GM21526 (cell line): ENCODE results near the gene LRRC3.
"Not testable (repeated sequence)": the region's sequence is repeated elsewhere in the genome, so short reads cannot be mapped to it uniquely, and the experiment has no call there.

Experiments
- ATAC-seq: cut with Tn5 transposase; IDR thresholded peaks from one replicate; pipeline ENCODE4 v1.9.1; 2021; ENCODE audit warnings: moderate library complexity; ENCODE audit not compliant: unreplicated experiment, low FRiP score

LRRC3 gene

GRCh38 chr21:44454747-44455523, at the start of gene LRRC3:
Gene LRRC3, plus strand, starts transcription at chr21:44455510. Its CDS starts 1,135 bp downstream, at chr21:44456645.
- ATAC-seq = no peak

GRCh38 chr21:44405948-44406872, 49.1 kb upstream of the LRRC3 start:
- no peak for ATAC-seq

GRCh38 chr21:44406953-44407352, 48.4 kb upstream of the LRRC3 start:
- no peak for ATAC-seq

- ATAC-seq = no peak
Measured at GRCh38 chr21:44407493-44407892, 47.8 kb upstream of the LRRC3 start.

- ATAC-seq = no peak
Measured at GRCh38 chr21:44408226-44408625, 47.1 kb upstream of the LRRC3 start.

- ATAC-seq = no peak
Measured at GRCh38 chr21:44413566-44414290, 41.6 kb upstream of the LRRC3 start.

- ATAC-seq = no peak
Measured at GRCh38 chr21:44414291-44415072, 40.8 kb upstream of the LRRC3 start.

- ATAC-seq = no peak
Measured at GRCh38 chr21:44415073-44416025, 40.0 kb upstream of the LRRC3 start.

- no peak for ATAC-seq
Measured at GRCh38 chr21:44416193-44416592, 39.1 kb upstream of the LRRC3 start.

GRCh38 chr21:44417621-44418107, 37.6 kb upstream of the LRRC3 start:
- ATAC-seq = not testable (repeated sequence)

- ATAC-seq = no peak
Measured at GRCh38 chr21:44418108-44418875, 37.0 kb upstream of the LRRC3 start.

GRCh38 chr21:44418876-44419230, 36.5 kb upstream of the LRRC3 start:
- no peak for ATAC-seq

- ATAC-seq = no peak
Measured at GRCh38 chr21:44419679-44420078, 35.6 kb upstream of the LRRC3 start.

GRCh38 chr21:44420416-44421205, 34.7 kb upstream of the LRRC3 start:
- ATAC-seq = no peak

- ATAC-seq = no peak
Measured at GRCh38 chr21:44421901-44422840, 33.1 kb upstream of the LRRC3 start.

GRCh38 chr21:44423312-44423821, 31.9 kb upstream of the LRRC3 start:
- ATAC-seq = no peak
